HG03565 (cell line): ENCODE results near the gene TOR4A.
"Not testable (repeated sequence)": the region's sequence is repeated elsewhere in the genome, so short reads cannot be mapped to it uniquely, and the experiment has no call there.

ENCODE experiments used
- ATAC-seq: cut with Tn5 transposase; IDR thresholded peaks from one replicate; pipeline ENCODE4 v1.9.1; 2021; ENCODE audit warnings: mild to moderate bottlenecking, moderate library complexity; ENCODE audit not compliant: unreplicated experiment

Gene TOR4A

GRCh38 chr9:137237759-137238726 is 39.5 kb upstream of the TOR4A start:
- ATAC-seq, result no peak

- not testable (repeated sequence) for ATAC-seq
Observed at GRCh38 chr9:137239541-137240200, 37.9 kb upstream of the TOR4A start.

GRCh38 chr9:137240318-137240840 is 37.1 kb upstream of the TOR4A start:
- ATAC-seq, result peak; percentile 18

GRCh38 chr9:137240841-137241489 is 36.6 kb upstream of the TOR4A start, which contains the start of gene TUBB4B:
Gene TUBB4B, plus strand, starts transcription at chr9:137241287. Its CDS starts 74 bp downstream, at chr9:137241361.
- peak; percentile 70 for ATAC-seq

- no peak for ATAC-seq
Observed at GRCh38 chr9:137241490-137242268, 35.8 kb upstream of the TOR4A start.

GRCh38 chr9:137242269-137243203 is 35.0 kb upstream of the TOR4A start:
- no peak for ATAC-seq

- ATAC-seq, result not testable (repeated sequence)
Observed at GRCh38 chr9:137243266-137243625, 34.3 kb upstream of the TOR4A start.

GRCh38 chr9:137243626-137244485 is 33.7 kb upstream of the TOR4A start:
- ATAC-seq, result no peak

- no peak for ATAC-seq
Observed at GRCh38 chr9:137244486-137245449, 32.8 kb upstream of the TOR4A start.

GRCh38 chr9:137245450-137246421 is 31.8 kb upstream of the TOR4A start:
- no peak for ATAC-seq

- no peak for ATAC-seq
Observed at GRCh38 chr9:137247135-137247915, 30.2 kb upstream of the TOR4A start.

- ATAC-seq, result no peak
Observed at GRCh38 chr9:137247916-137248175, 29.7 kb upstream of the TOR4A start.

GRCh38 chr9:137250329-137251193 is 27.0 kb upstream of the TOR4A start:
- no peak for ATAC-seq

GRCh38 chr9:137251194-137251461 is 26.4 kb upstream of the TOR4A start, which contains the start of gene STPG3:
Gene STPG3, plus strand, starts transcription at chr9:137251286. Its CDS starts 1 bp downstream, at chr9:137251287.
- ATAC-seq, result no peak
